AG08396 (cell line): Measurements from ENCODE around the gene CACNG3.

Experiments used
- DNase-seq: peaks from one replicate; pipeline ENCODE4 v3.0.0; 2012; ENCODE audit warnings: low spot score, mixed read lengths

The CACNG3 gene

DNA sequence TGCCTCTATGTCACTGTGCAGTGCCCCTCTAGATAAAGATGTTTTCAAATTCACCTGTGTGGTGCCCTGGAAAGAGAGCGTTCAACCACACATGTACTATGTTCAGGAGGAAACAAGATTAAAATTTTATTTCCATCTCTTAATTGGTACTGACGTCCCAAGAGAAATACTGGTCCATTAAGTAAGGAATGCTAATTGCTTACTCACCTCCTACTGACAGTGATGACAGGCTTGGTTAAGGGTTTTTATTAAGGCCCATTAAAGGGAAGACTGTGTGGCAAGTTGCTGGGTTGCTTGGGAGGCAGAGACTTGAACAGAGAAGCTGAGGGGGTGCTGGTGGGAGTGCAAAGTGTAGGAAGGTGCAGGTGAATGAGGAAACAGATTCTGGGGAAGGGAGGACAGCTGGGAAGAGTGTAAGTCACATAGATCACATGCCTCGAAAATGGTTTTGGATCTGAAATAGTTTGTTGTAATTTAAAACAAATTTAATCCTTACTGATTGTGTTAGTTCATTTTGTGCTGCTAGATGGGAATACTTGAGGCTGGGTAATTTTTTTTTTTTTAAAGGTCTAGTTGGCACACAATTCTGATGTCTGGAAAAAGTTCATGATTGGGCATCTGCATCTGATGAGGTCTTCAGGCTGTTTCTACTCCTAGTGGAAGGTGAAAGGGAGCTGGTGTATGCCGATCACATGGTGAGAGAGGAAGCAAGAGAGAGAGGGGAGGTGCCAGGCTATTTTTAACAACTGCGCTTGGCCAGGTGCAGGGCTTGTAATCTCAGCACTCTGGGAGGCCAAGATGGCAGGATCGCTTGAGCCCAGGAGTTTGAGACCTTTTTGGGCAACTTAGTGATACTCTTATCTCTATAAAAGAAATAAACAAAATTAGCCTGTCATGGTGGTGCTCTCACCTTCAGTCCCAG, 140.5 kb downstream of the CACNG3 start:
- DNase-seq, result no peak

DNA sequence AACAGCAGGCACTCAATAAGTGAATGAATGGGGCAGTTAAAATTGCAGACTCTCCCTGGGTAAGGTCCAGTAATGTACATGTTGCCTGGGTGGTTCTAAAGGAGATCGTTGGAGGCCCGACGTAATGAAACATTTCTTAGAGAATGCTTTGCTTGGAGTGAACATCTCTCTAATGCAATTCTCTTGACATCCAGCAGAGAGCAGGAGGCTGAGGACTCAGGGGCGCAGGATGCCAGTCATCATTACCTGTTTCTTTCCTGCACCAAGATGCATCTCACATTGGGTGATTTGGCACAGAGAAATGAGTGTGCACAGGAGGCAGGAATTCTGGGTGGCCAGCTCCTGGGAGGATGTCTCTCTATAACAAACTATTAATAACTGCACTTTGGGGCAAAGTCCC, 152.9 kb downstream of the CACNG3 start:
- DNase-seq, result no peak
